Panc1 (cell line): ENCODE results near the gene NPIPB6. TPM values are rescaled to one million over a fixed set of nuclear protein-coding genes. Genes with fewer than 3 reads are reported as not detected.

Experiments used
- ATAC-seq: fragments of 200-7000 bp; cut with Tn5 transposase; 2 replicates; pipeline ENCODE4 v1.9.1; 2020; ENCODE audit warnings: mild to moderate bottlenecking, moderate library complexity
- BruUV-seq: library from RNA; stranded (reverse); fragments of 400-500 nt; replicated peaks from 2 replicates; lab custom pipeline; 2021; lab: Mats Ljungman, UMichigan
- CTCF ChIA-PET: fragments of 300-600 bp; sonication (Branson Sonifier 250); formaldehyde crosslinking; loops from one replicate; lab custom pipeline; 2022; ENCODE audit warnings: antibody characterized with exemption; lab: Charles Lee
- POLR2A ChIA-PET: fragments of 300-600 bp; sonication (Branson Sonifier 250); formaldehyde crosslinking; loops from one replicate; lab custom pipeline; 2022; ENCODE audit warnings: antibody characterized with exemption; lab: Charles Lee
- DNase-seq: peaks from one replicate; pipeline ENCODE4 v3.0.0-alpha.2; 2010; ENCODE audit warnings: low read depth, low spot score
- H3K27ac ChIP-seq: 2 replicates; pipeline ENCODE4 v1.5.1; 2011; ENCODE audit warnings: mild to moderate bottlenecking, low read length, inconsistent platforms
- H3K27me3 ChIP-seq: fragments of 200-500 bp; sonication (Bioruptor generic); 2 replicates; pipeline ENCODE4 v1.6.0; 2014; ENCODE audit warnings: low read length, inconsistent platforms; ENCODE audit not compliant: control insufficient read depth, insufficient read depth
- H3K36me3 ChIP-seq: fragments of 200-500 bp; sonication (Bioruptor generic); 2 replicates; pipeline ENCODE4 v1.5.1; 2014; ENCODE audit warnings: inconsistent platforms, mild to moderate bottlenecking, low read length, moderate library complexity; ENCODE audit not compliant: control insufficient read depth, insufficient read depth
- H3K4me1 ChIP-seq: 2 replicates; pipeline ENCODE4 v1.5.1; 2011; ENCODE audit warnings: inconsistent platforms, mild to moderate bottlenecking, low read length, moderate library complexity; ENCODE audit not compliant: control insufficient read depth, insufficient read depth
- H3K4me3 ChIP-seq, 2 experiments: 2 replicates each; pipeline ENCODE4 v1.5.1; 2011 to 2012; ENCODE audit warnings: low read depth in 2 of 2, low read length in 2 of 2, mild to moderate bottlenecking in 2 of 2, inconsistent platforms in 1 of 2, moderate library complexity in 1 of 2
- H3K9me3 ChIP-seq: fragments of 200-500 bp; sonication (Bioruptor generic); 2 replicates; pipeline ENCODE4 v1.5.1; 2014; ENCODE audit warnings: low read depth, mild to moderate bottlenecking, inconsistent platforms, low read length, moderate library complexity; ENCODE audit not compliant: control insufficient read depth, insufficient read depth
- CTCF ChIP-seq: fragments of 450-650 bp; IDR thresholded peaks from 2 replicates; pipeline ENCODE4 v1.5.1; 2017; ENCODE audit warnings: mild to moderate bottlenecking
- POLR2AphosphoS5 ChIP-seq: IDR thresholded peaks from 2 replicates; pipeline ENCODE4 v1.6.1; 2012; ENCODE audit warnings: mild to moderate bottlenecking, low read depth, low read length, moderate library complexity
- REST ChIP-seq, 2 experiments: IDR thresholded peaks; 2 replicates each; pipeline ENCODE4 v1.6.1; 2011 to 2012; ENCODE audit warnings: low read depth in 2 of 2, control low read depth in 1 of 2, low read length in 1 of 2, mild to moderate bottlenecking in 1 of 2, moderate library complexity in 1 of 2; ENCODE audit not compliant: insufficient read depth in 1 of 2
- SIN3A ChIP-seq: IDR thresholded peaks from 2 replicates; pipeline ENCODE4 v1.6.1; 2012; ENCODE audit warnings: low read depth, mild to moderate bottlenecking, low read length, moderate library complexity, borderline replicate concordance; ENCODE audit not compliant: insufficient read depth
- TCF7L2 ChIP-seq: IDR thresholded peaks from 2 replicates; pipeline ENCODE4 v1.6.1; 2011; ENCODE audit warnings: mild to moderate bottlenecking, low read depth, low read length, inconsistent platforms
- in situ Hi-C: cut with HindIII; loops from 2 replicates; pipeline ENCODE4 v1.10.0; 2016; ENCODE audit warnings: low sequenced_read_pairs, low pct_unique_long_range_greater_than_20kb
- intact Hi-C: fragments of 100-400 bp; cut with micrococcal nuclease; formaldehyde crosslinking; loops from one replicate; pipeline ENCODE4 v1.10.0; 2022; ENCODE audit not compliant: unreplicated experiment
- total RNA-seq: library from RNA; stranded (reverse); gene quantifications from one replicate; pipeline ENCODE4 v1.2.1, GENCODE V29; 2021; ENCODE audit not compliant: unreplicated experiment

NPIPB6 gene
- total RNA-seq, 1 experiment from 2014 or later = 1.3 TPM

GRCh38 chr16:28308794-28309584 is 54.3 kb downstream of the NPIPB6 start:
- no peaks in the 10 kb centered on the region for H3K27me3 ChIP-seq

GRCh38 chr16:28307936-28308335 is 55.4 kb downstream of the NPIPB6 start:
- in situ Hi-C loops = no loop called here
- CTCF ChIA-PET = interaction anchor here (0.7 kb wide), 1 partner anchor 234 kb away, joined by 4 read pairs; no protein-coding TSS in a partner anchor
- Histone ChIP-seq H3K9me3 (no peaks in the 10 kb centered on the region), H3K4me1 (no peaks in the 10 kb centered on the region), H3K27ac (no peak overlapping the region), H3K36me3 (no peaks in the 10 kb centered on the region), H3K27me3 (no peaks in the 10 kb centered on the region), H3K4me3 (no peak overlapping the region)
- POLR2A ChIA-PET = no interaction called here
- no peak for DNase-seq
- intact Hi-C loops = no loop called here
- ATAC-seq = no peak
- BruUV-seq = no TSS peak
- no peak for TF ChIP-seq REST (IDR thresholded peaks at IDR 0.05; ENCODE audit: insufficient read depth in 1 of 2, low read depth in 2 of 2, low read length in 1 of 2)
- TF ChIP-seq POLR2AphosphoS5 = no peak
- no peak for TF ChIP-seq TCF7L2
- TF ChIP-seq CTCF = no peak
- no peak for TF ChIP-seq SIN3A

More at GRCh38 chr16:28308794-28309584, 54.3 kb downstream of the NPIPB6 start:
- ChIA-PET POLR2A (no interaction called here), CTCF (no interaction called here)
- intact Hi-C loops (no loop called here), in situ Hi-C loops (no loop called here)
- ATAC-seq (no peak), DNase-seq (no peak)
- no TSS peak for BruUV-seq
- Histone ChIP-seq H3K36me3 (no peaks in the 10 kb centered on the region), H3K27ac (no peak overlapping the region), H3K4me1 (no peaks in the 10 kb centered on the region), H3K4me3 (no peak overlapping the region), H3K9me3 (no peaks in the 10 kb centered on the region)
- no peak for TF ChIP-seq SIN3A
- no peak for TF ChIP-seq TCF7L2

GRCh38 chr16:28304214-28304613 is 59.1 kb downstream of the NPIPB6 start:
- Histone ChIP-seq H3K27ac (no peak overlapping the region), H3K27me3 (no peaks in the 10 kb centered on the region), H3K4me1 (no peaks in the 10 kb centered on the region), H3K36me3 (no peaks in the 10 kb centered on the region), H3K9me3 (no peaks in the 10 kb centered on the region), H3K4me3 (no peak overlapping the region)
- BruUV-seq = no TSS peak
- ChIA-PET CTCF (interaction anchor here (2.2 kb wide), 1 partner anchor 17 kb away, joined by 11 read pairs; no protein-coding TSS in a partner anchor), POLR2A (no interaction called here)
- ATAC-seq = no peak
- in situ Hi-C loops (no loop called here), intact Hi-C loops (no loop called here)
- DNase-seq = no peak
- TF ChIP-seq SIN3A (no peak), REST (IDR thresholded peaks at IDR 0.05; ENCODE audit: insufficient read depth in 1 of 2, low read depth in 2 of 2, low read length in 1 of 2) (peak; percentile 97 to 98), CTCF (no peak)
